ENCODE results near the gene PCDHB7. TPM values are rescaled to one million over a fixed set of nuclear protein-coding genes. Genes with fewer than 3 reads are reported as not detected.
"Not testable (repeated sequence)": the region's sequence is repeated elsewhere in the genome, so short reads cannot be mapped to it uniquely, and the experiment has no call there.

PCDHB7 gene
- total and polyA plus RNA-seq, 3 experiments from 2014 or later = not detected

GRCh38 chr5:141188682-141189081 is 16.2 kb downstream of the PCDHB7 start:
- H3K9me3 Mint-ChIP-seq = peaks cover 14 to 50% (median 41%) of the 10 kb centered on the region in 5 donors
- H3K36me3 Mint-ChIP-seq; H3K4me1 Mint-ChIP-seq; H3K27me3 ChIP-seq (ENCODE audit: insufficient read depth, low read length, poor library complexity, severe bottlenecking); H3K4me3 ChIP-seq (ENCODE audit: low read length); H3K4me3 Mint-ChIP-seq; H3K27ac ChIP-seq (ENCODE audit: low read depth, low read length); CTCF ChIA-PET; H3K9me3 ChIP-seq (ENCODE audit: low read length); POLR2A ChIA-PET; H3K4me1 ChIP-seq (ENCODE audit: insufficient read depth, low read length); H3K36me3 ChIP-seq (ENCODE audit: insufficient read depth, low read length); DNase-seq; H3K27ac Mint-ChIP-seq: not testable (repeated sequence)
- peaks cover 36 to 64% of the 10 kb centered on the region in 2 donors for H3K27me3 Mint-ChIP-seq

DNA sequence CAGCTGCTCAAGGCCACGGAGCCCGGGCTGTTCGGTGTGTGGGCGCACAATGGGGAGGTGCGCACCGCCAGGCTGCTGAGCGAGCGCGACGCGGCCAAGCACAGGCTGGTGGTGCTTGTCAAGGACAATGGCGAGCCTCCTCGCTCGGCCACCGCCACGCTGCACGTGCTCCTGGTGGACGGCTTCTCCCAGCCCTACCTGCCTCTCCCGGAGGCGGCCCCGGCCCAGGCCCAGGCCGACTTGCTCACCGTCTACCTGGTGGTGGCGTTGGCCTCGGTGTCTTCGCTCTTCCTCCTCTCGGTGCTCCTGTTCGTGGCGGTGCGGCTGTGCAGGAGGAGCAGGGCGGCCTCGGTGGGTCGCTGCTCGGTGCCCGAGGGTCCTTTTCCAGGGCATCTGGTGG is 16.7 kb downstream of the PCDHB7 start:
- H3K4me1 ChIP-seq (ENCODE audit: insufficient read depth, low read length); POLR2A ChIA-PET; H3K4me3 Mint-ChIP-seq; H3K36me3 ChIP-seq (ENCODE audit: insufficient read depth, low read length); H3K9me3 ChIP-seq (ENCODE audit: low read length); H3K27ac ChIP-seq (ENCODE audit: low read depth, low read length); H3K27ac Mint-ChIP-seq; H3K4me1 Mint-ChIP-seq; CTCF ChIA-PET; H3K27me3 ChIP-seq (ENCODE audit: insufficient read depth, low read length, poor library complexity, severe bottlenecking); H3K36me3 Mint-ChIP-seq; H3K4me3 ChIP-seq (ENCODE audit: low read length); DNase-seq: not testable (repeated sequence)
- H3K27me3 Mint-ChIP-seq = peaks cover 36 to 63% of the 10 kb centered on the region in 2 donors
- H3K9me3 Mint-ChIP-seq = peaks cover 14 to 50% (median 42%) of the 10 kb centered on the region in 5 donors

GRCh38 chr5:141192110-141192725 is 19.8 kb downstream of the PCDHB7 start, which contains the start of gene PCDHB10:
TSS of gene PCDHB10 (plus strand) at chr5:141192353. CDS start at chr5:141192553, 200 bp downstream.
- ChIA-PET CTCF (no interaction called here), POLR2A (no interaction called here)
- no peak within 1 kb of the TSS for H3K27ac Mint-ChIP-seq
- H3K36me3 Mint-ChIP-seq = peaks cover 1 to 5% (median 2%) of the 10 kb centered on the region in 3 donors
- peak in 1 of 5 donors; percentile 6 for DNase-seq
- peaks cover 5% of the 10 kb centered on the region for H3K9me3 ChIP-seq (ENCODE audit: low read length)
- no peak within 1 kb of the TSS for H3K4me3 ChIP-seq (ENCODE audit: low read length)
- H3K4me1 Mint-ChIP-seq = peaks cover under 1 to 3% (median under 1%) of the 10 kb centered on the region in 3 donors
- no peaks in the 10 kb centered on the region for H3K4me1 ChIP-seq (ENCODE audit: insufficient read depth, low read length)
- H3K4me3 Mint-ChIP-seq = peak within 1 kb of the TSS in 2 of 7 donors; percentile 11 to 25
- no peaks in the 10 kb centered on the region for H3K36me3 ChIP-seq (ENCODE audit: insufficient read depth, low read length)
- peaks cover 30 to 52% of the 10 kb centered on the region in 2 donors for H3K27me3 Mint-ChIP-seq
- peaks cover 31 to 55% (median 53%) of the 10 kb centered on the region in 5 donors for H3K9me3 Mint-ChIP-seq
- no peaks in the 10 kb centered on the region for H3K27me3 ChIP-seq (ENCODE audit: insufficient read depth, low read length, poor library complexity, severe bottlenecking)
- H3K27ac ChIP-seq (ENCODE audit: low read depth, low read length) = no peak within 1 kb of the TSS

DNA sequence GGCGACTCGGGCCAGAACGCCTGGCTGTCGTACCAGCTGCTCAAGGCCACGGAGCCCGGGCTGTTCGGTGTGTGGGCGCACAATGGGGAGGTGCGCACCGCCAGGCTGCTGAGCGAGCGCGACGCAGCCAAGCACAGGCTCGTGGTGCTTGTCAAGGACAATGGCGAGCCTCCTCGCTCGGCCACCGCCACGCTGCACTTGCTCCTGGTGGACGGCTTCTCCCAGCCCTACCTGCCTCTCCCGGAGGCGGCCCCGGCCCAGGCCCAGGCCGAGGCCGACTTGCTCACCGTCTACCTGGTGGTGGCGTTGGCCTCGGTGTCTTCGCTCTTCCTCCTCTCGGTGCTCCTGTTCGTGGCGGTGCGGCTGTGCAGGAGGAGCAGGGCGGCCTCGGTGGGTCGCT is 21.9 kb downstream of the PCDHB7 start:
- H3K36me3 ChIP-seq (ENCODE audit: insufficient read depth, low read length); H3K36me3 Mint-ChIP-seq; H3K4me1 Mint-ChIP-seq; H3K4me3 ChIP-seq (ENCODE audit: low read length); POLR2A ChIA-PET; DNase-seq; CTCF ChIA-PET; H3K9me3 ChIP-seq (ENCODE audit: low read length); H3K27me3 ChIP-seq (ENCODE audit: insufficient read depth, low read length, poor library complexity, severe bottlenecking); H3K4me3 Mint-ChIP-seq; H3K27ac Mint-ChIP-seq; H3K27ac ChIP-seq (ENCODE audit: low read depth, low read length); H3K4me1 ChIP-seq (ENCODE audit: insufficient read depth, low read length): not testable (repeated sequence)
- Mint-ChIP-seq H3K27me3 (peaks cover 29 to 60% of the 10 kb centered on the region in 2 donors), H3K9me3 (peaks cover 37 to 60% (median 50%) of the 10 kb centered on the region in 5 donors)

DNA sequence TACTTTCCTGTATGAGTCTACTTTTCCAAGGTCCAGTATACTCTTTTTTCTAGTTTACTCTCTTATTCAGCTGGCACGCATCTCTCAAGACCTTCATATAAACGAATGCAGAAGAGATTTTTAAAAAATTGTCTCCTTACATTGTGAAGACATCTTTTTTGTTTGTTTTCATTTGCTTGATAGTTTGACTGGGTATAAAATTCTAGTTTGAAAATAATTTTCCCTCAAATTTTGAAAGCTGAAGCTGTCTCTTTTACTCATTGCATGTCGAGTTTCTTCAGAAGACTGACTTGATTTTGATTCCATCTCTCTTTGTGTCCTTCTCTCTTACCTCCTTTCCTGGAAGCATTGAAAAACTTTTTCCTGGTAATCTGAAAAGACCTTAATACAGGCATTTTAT is 23.9 kb downstream of the PCDHB7 start:
- Mint-ChIP-seq H3K4me3 (no peak overlapping the region), H3K9me3 (peaks cover 45 to 60% (median 53%) of the 10 kb centered on the region in 5 donors), H3K4me1 (no peaks in the 10 kb centered on the region), H3K27ac (no peak overlapping the region), H3K36me3 (peaks cover 0 to 3% (median 0%) of the 10 kb centered on the region in 3 donors), H3K27me3 (peaks cover 33 to 60% of the 10 kb centered on the region in 2 donors)
- CTCF ChIA-PET = no interaction called here
- Histone ChIP-seq H3K36me3 (ENCODE audit: insufficient read depth, low read length) (no peaks in the 10 kb centered on the region), H3K4me1 (ENCODE audit: insufficient read depth, low read length) (no peaks in the 10 kb centered on the region), H3K9me3 (ENCODE audit: low read length) (peaks cover 5% of the 10 kb centered on the region), H3K27me3 (ENCODE audit: insufficient read depth, low read length, poor library complexity, severe bottlenecking) (no peaks in the 10 kb centered on the region), H3K27ac (ENCODE audit: low read depth, low read length) (no peak overlapping the region), H3K4me3 (ENCODE audit: low read length) (no peak overlapping the region)
- POLR2A ChIA-PET = no interaction called here
- no peak for DNase-seq

DNA sequence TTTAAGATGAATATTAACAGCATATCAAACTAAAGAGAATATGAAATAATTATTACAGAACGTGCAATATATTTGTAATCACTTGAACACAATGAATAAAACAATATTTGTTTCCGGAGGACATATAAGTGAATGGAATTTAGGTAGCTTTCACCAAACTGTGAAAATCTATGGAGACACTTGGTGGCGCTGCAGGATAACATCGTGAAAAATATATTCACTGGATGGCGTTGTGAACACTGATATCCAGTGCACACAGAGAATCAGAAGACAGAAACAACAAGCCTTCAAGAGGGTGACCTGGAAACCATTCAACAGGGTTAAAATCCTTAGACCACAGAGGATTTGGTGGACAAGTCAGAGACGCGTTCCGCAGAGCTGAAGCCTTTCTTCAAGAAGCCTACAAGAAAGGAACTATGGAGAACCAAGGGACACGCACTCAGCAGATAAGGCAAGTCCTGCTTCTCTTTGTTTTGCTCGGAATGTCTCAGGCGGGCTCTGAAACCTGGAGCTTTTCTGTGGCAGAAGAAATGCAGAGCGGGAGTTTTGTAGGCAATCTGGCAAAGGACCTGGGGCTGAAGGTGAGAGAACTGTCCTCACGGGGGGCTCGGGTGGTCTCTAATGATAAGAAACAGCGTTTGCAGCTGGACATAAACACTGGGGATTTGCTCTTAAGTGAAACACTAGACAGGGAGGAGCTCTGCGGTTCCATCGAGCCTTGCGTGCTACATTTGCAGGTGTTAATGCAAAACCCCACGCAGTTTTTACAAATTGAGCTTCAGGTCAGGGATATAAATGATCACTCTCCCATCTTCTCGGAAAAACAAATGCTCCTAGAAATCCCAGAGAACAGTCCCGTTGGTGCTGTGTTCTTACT is 27.2 kb downstream of the PCDHB7 start, which contains the start of gene PCDHB11:
TSS of gene PCDHB11 (plus strand) at position 269 of the 877 bp plus-strand sequence. CDS start at position 417, 148 bp downstream.
- Histone ChIP-seq H3K27ac (ENCODE audit: low read depth, low read length) (no peak within 1 kb of the TSS), H3K4me1 (ENCODE audit: insufficient read depth, low read length) (no peaks in the 10 kb centered on the region), H3K36me3 (ENCODE audit: insufficient read depth, low read length) (no peaks in the 10 kb centered on the region), H3K4me3 (ENCODE audit: low read length) (no peak within 1 kb of the TSS), H3K9me3 (ENCODE audit: low read length) (peaks cover 5% of the 10 kb centered on the region), H3K27me3 (ENCODE audit: insufficient read depth, low read length, poor library complexity, severe bottlenecking) (no peaks in the 10 kb centered on the region)
- peak within 1 kb of the TSS in 1 of 8 donors; percentile 41 for H3K27ac Mint-ChIP-seq
- H3K4me1 Mint-ChIP-seq = no peaks in the 10 kb centered on the region
- CTCF ChIA-PET = no interaction called here
- H3K9me3 Mint-ChIP-seq = peaks cover 39 to 52% (median 47%) of the 10 kb centered on the region in 5 donors
- peaks cover 0 to 3% (median 0%) of the 10 kb centered on the region in 3 donors for H3K36me3 Mint-ChIP-seq
- peaks cover 28 to 46% of the 10 kb centered on the region in 2 donors for H3K27me3 Mint-ChIP-seq
- H3K4me3 Mint-ChIP-seq = peak within 1 kb of the TSS in 1 of 7 donors; percentile 15
- POLR2A ChIA-PET = no interaction called here
- DNase-seq = no peak

DNA sequence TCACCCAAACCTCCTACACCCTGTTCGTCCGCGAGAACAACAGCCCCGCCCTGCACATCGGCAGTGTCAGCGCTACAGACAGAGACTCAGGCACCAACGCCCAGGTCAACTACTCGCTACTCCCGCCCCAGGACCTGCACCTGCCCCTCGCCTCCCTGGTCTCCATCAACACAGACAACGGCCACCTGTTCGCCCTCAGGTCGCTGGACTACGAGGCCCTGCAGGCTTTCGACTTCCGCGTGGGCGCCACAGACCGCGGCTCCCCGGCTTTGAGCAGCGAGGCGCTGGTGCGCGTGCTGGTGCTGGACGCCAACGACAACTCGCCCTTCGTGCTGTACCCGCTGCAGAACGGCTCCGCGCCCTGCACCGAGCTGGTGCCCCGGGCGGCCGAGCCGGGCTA is 28.7 kb downstream of the PCDHB7 start:
- H3K4me1 Mint-ChIP-seq, POLR2A ChIA-PET: not testable (repeated sequence)
- peaks cover 31 to 54% of the 10 kb centered on the region in 2 donors for H3K27me3 Mint-ChIP-seq

GRCh38 chr5:141201646-141202045 is 29.2 kb downstream of the PCDHB7 start:
- H3K9me3 ChIP-seq (ENCODE audit: low read length); DNase-seq; H3K4me3 Mint-ChIP-seq; H3K4me3 ChIP-seq (ENCODE audit: low read length); H3K36me3 ChIP-seq (ENCODE audit: insufficient read depth, low read length); H3K27me3 ChIP-seq (ENCODE audit: insufficient read depth, low read length, poor library complexity, severe bottlenecking); POLR2A ChIA-PET; H3K27ac ChIP-seq (ENCODE audit: low read depth, low read length); H3K27ac Mint-ChIP-seq; CTCF ChIA-PET; H3K36me3 Mint-ChIP-seq; H3K4me1 Mint-ChIP-seq; H3K4me1 ChIP-seq (ENCODE audit: insufficient read depth, low read length): not testable (repeated sequence)
- peaks cover 25 to 38% (median 35%) of the 10 kb centered on the region in 5 donors for H3K9me3 Mint-ChIP-seq
- peaks cover 32 to 56% of the 10 kb centered on the region in 2 donors for H3K27me3 Mint-ChIP-seq

More for the DNA sequence above, 28.7 kb downstream of the PCDHB7 start:
- CTCF ChIA-PET; DNase-seq; H3K4me3 ChIP-seq (ENCODE audit: low read length); H3K4me1 ChIP-seq (ENCODE audit: insufficient read depth, low read length); H3K27ac Mint-ChIP-seq; H3K9me3 ChIP-seq (ENCODE audit: low read length); H3K27ac ChIP-seq (ENCODE audit: low read depth, low read length); H3K36me3 Mint-ChIP-seq; H3K36me3 ChIP-seq (ENCODE audit: insufficient read depth, low read length); H3K27me3 ChIP-seq (ENCODE audit: insufficient read depth, low read length, poor library complexity, severe bottlenecking): not testable (repeated sequence)
- peak overlapping the region in 1 of 7 donors; percentile 15 for H3K4me3 Mint-ChIP-seq
- peaks cover 30 to 43% (median 40%) of the 10 kb centered on the region in 5 donors for H3K9me3 Mint-ChIP-seq
